Tibial artery (tissue), 4 donors: ENCODE results near the gene GRIK1.

Experiments used
- DNase-seq, 2 donors: peaks; one replicate each; pipeline ENCODE4 v3.0.0-alpha.2; 2019
- H3K27ac ChIP-seq, 2 donors: fragments of 200-600 bp; sonication (generic) in 1 of 2; 1 replicate in 1 of 2; 2 replicates in 1 of 2; pipeline ENCODE4 v1.5.1; 2018 to 2019; ENCODE audit warnings: mild to moderate bottlenecking in 1 of 2
- H3K27me3 ChIP-seq, 2 donors: fragments of 200-600 bp; sonication (generic) in 1 of 2; one replicate each; pipeline versions ENCODE4 v1.5.1 to v1.6.0; 2016 to 2019
- H3K36me3 ChIP-seq, 3 donors: fragments of 200-600 bp; sonication (generic) in 2 of 3; one replicate each; pipeline ENCODE4 v1.5.1; 2016 to 2019; ENCODE audit warnings: mild to moderate bottlenecking in 2 of 3
- H3K4me1 ChIP-seq, 4 donors: fragments of 200-600 bp; sonication (generic) in 2 of 4; 1 replicate in 3 of 4; 2 replicates in 1 of 4; pipeline ENCODE4 v1.5.1; 2016 to 2019
- H3K4me3 ChIP-seq, 2 donors: fragments of 200-600 bp; sonication (generic) in 1 of 2; 1 replicate in 1 of 2; 2 replicates in 1 of 2; pipeline ENCODE4 v1.5.1; 2018 to 2019; ENCODE audit warnings: mild to moderate bottlenecking in 2 of 2
- H3K9me3 ChIP-seq, 3 donors: fragments of 200-600 bp; sonication (generic) in 1 of 3; one replicate each; pipeline ENCODE4 v1.5.1; 2016 to 2019
- CTCF ChIP-seq, 2 experiments: fragments of 200-600 bp in 1 of 2; fragments of 450-650 bp in 1 of 2; IDR thresholded peaks; one replicate each; pipeline ENCODE4 v1.5.1; 2017 to 2019; ENCODE audit warnings: antibody characterized with exemption in 2 of 2, mild to moderate bottlenecking in 1 of 2, moderate library complexity in 1 of 2
- intact Hi-C: fragments of 100-400 bp; cut with DNase I; formaldehyde crosslinking; loops from one replicate; pipeline ENCODE4 v1.15.0; 2023; ENCODE audit warnings: low total_unique reads

GRIK1 gene

GRCh38 chr21:29738730-29739129, 201.1 kb downstream of the GRIK1 start:
- no peak overlapping the region for H3K27ac ChIP-seq
- H3K36me3 ChIP-seq, result no peaks in the 10 kb centered on the region
- peaks cover 0 to 9% (median 0%) of the 10 kb centered on the region in 4 donors for H3K4me1 ChIP-seq
- H3K27me3 ChIP-seq, result no peaks in the 10 kb centered on the region
- H3K4me3 ChIP-seq, result no peak overlapping the region
- intact Hi-C loops, result no loop called here
- no peaks in the 10 kb centered on the region for H3K9me3 ChIP-seq
- TF ChIP-seq CTCF (IDR thresholded peaks at IDR 0.05), result no peak
- no peak for DNase-seq

- intact Hi-C loops, result no loop called here
- no peak overlapping the region for H3K27ac ChIP-seq
- peaks cover 0 to 9% (median 0%) of the 10 kb centered on the region in 4 donors for H3K4me1 ChIP-seq
- H3K27me3 ChIP-seq, result no peaks in the 10 kb centered on the region
- H3K4me3 ChIP-seq, result no peak overlapping the region
- no peak for TF ChIP-seq CTCF (IDR thresholded peaks at IDR 0.05)
- no peak for DNase-seq
- H3K9me3 ChIP-seq, result no peaks in the 10 kb centered on the region
- H3K36me3 ChIP-seq, result no peaks in the 10 kb centered on the region
Observed at GRCh38 chr21:29737186-29737585, 202.6 kb downstream of the GRIK1 start.

GRCh38 chr21:29730281-29730680, 209.5 kb downstream of the GRIK1 start:
- TF ChIP-seq CTCF (IDR thresholded peaks at IDR 0.05), result no peak
- no peaks in the 10 kb centered on the region for H3K36me3 ChIP-seq
- no peak overlapping the region for H3K4me3 ChIP-seq
- H3K9me3 ChIP-seq, result no peaks in the 10 kb centered on the region
- no peaks in the 10 kb centered on the region for H3K4me1 ChIP-seq
- H3K27ac ChIP-seq, result no peak overlapping the region
- H3K27me3 ChIP-seq, result no peaks in the 10 kb centered on the region
- intact Hi-C loops, result no loop called here
- no peak for DNase-seq

GRCh38 chr21:29726044-29726443, 213.8 kb downstream of the GRIK1 start:
- H3K27me3 ChIP-seq, result no peaks in the 10 kb centered on the region
- H3K27ac ChIP-seq, result no peak overlapping the region
- no peaks in the 10 kb centered on the region for H3K9me3 ChIP-seq
- TF ChIP-seq CTCF (IDR thresholded peaks at IDR 0.05), result no peak
- no peak overlapping the region for H3K4me3 ChIP-seq
- H3K36me3 ChIP-seq, result no peaks in the 10 kb centered on the region
- H3K4me1 ChIP-seq, result no peaks in the 10 kb centered on the region
- intact Hi-C loops, result no loop called here
- no peak for DNase-seq

GRCh38 chr21:29725025-29725736, 214.6 kb downstream of the GRIK1 start:
- intact Hi-C loops, result no loop called here
- Histone ChIP-seq H3K36me3 (no peaks in the 10 kb centered on the region), H3K4me1 (no peaks in the 10 kb centered on the region), H3K4me3 (no peak overlapping the region), H3K27me3 (no peaks in the 10 kb centered on the region), H3K9me3 (no peaks in the 10 kb centered on the region), H3K27ac (no peak overlapping the region)
- no peak for TF ChIP-seq CTCF (IDR thresholded peaks at IDR 0.05)
- DNase-seq, result no peak

GRCh38 chr21:29721964-29722363, 217.8 kb downstream of the GRIK1 start:
- no peak for DNase-seq
- H3K27me3 ChIP-seq, result no peaks in the 10 kb centered on the region
- TF ChIP-seq CTCF (IDR thresholded peaks at IDR 0.05), result no peak
- no peaks in the 10 kb centered on the region for H3K4me1 ChIP-seq
- no peaks in the 10 kb centered on the region for H3K36me3 ChIP-seq
- intact Hi-C loops, result no loop called here
- no peak overlapping the region for H3K4me3 ChIP-seq
- H3K27ac ChIP-seq, result no peak overlapping the region
- H3K9me3 ChIP-seq, result no peaks in the 10 kb centered on the region
